ENCODE results near the gene MYH7.

Gene MYH7

GRCh38 chr14:23447361-23448350, 12.2 kb upstream of the MYH7 start:
- DNase-seq (ENCODE audit: low spot score), result no peak

DNA sequence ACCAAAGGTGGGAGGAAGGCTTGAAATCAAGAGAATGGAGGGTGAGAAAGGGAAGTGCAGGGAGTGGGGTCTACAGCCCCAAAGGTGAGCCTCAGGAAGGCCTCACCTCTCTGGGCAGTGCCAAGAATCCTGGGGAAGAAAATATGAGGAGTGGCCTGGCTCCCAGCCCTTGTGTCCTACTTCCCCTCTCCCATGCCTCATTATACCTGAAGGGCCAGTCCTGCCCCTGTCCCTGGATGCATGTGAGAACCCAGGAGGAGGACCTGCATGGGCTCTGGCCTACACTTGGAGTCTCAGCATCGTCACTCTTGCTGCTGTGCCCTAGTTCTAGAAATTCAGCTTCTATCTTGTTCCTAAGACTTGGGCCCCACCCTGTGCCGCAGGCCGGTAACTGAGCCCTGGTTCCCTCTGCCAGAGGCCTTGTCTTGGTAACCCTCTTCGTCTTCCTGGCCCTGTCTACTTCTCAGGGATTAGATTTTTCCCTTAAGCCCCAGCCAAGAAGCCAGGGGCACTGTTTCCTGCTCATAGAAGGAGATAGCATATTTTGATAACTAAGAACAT, 10.9 kb upstream of the MYH7 start:
- DNase-seq (ENCODE audit: low spot score), result no peak

DNA sequence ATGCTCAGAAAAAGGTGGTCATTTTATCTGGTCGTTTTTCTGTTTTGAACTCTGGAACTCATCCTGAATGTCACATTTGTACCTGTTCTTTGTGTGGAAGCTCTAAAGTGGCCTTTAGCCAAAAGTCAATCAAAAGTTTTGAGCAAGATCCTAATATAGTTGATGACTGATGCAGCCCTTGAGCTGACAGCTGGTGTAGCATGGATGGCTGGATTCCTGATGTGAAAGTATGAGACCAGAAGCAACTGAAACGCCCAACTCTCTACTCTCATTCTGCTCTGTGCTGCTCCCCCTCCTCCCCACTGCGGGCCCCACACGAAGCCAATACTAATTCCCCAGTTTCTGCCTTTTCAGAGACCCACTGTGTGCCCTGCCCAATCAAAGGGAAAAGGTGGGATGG, 10.3 kb upstream of the MYH7 start:
- no peak for DNase-seq (ENCODE audit: low spot score)

- DNase-seq (ENCODE audit: low spot score), result no peak
Observed at GRCh38 chr14:23444314-23444713, 8.9 kb upstream of the MYH7 start.

GRCh38 chr14:23443881-23444280, 8.4 kb upstream of the MYH7 start:
- no peak for DNase-seq (ENCODE audit: low spot score)

DNA sequence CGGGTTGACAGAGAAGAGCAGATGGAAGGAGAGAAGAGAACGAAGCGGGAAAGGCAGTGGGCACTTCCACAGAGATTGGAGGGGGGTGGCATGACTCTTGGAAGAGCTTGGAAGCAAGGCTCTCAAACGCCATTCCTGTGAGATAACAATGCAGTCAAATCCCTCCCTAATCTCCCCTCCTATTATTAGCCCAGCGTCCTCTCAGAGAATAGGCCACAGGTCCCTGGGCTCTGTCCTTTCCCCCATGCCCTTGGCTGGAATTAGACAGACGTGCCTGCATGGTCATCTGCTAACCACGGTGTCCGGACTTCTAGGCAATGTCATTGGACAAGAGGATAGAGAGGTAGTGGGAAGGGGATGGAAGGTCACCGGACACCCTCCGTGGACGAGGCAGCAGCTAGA, 8.0 kb upstream of the MYH7 start:
- DNase-seq (ENCODE audit: low spot score), result no peak

DNA sequence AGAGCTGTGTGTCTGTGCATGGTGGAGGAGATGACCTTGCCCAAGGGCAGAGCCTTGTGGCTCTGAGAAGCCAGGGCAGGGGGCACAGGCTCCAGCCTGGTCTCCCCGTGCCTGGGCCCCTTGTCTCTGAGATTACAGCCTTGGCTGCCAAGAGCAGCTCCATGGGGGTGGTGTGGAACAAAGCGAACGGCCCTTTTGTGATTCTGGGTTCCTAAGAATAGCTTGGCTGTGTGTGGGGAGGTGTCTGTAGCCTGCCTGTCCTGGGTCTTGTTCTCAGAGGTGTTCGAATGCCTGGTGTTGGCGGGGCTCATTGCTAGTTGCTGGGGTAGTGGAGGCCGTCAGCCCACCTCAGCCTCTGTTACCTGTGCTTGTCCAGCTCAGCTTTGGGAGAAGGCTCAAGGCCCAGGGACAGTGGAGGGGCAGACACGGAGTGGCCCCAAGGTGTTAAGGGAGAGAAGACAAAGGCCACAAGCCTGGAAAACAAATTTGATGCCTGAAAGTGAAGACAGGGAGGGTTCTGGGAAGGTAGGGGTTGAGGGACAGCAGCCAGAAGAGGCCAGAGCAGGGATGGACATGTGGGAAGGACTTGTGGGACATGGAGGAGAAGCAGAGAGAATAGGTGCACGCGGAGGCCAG, 7.4 kb upstream of the MYH7 start:
- DNase-seq (ENCODE audit: low spot score), result no peak

- no peak for DNase-seq (ENCODE audit: low spot score)
Observed at GRCh38 chr14:23441076-23441475, 5.6 kb upstream of the MYH7 start.

- DNase-seq (ENCODE audit: low spot score), result no peak
Observed at GRCh38 chr14:23439107-23439835, 3.8 kb upstream of the MYH7 start.

DNA sequence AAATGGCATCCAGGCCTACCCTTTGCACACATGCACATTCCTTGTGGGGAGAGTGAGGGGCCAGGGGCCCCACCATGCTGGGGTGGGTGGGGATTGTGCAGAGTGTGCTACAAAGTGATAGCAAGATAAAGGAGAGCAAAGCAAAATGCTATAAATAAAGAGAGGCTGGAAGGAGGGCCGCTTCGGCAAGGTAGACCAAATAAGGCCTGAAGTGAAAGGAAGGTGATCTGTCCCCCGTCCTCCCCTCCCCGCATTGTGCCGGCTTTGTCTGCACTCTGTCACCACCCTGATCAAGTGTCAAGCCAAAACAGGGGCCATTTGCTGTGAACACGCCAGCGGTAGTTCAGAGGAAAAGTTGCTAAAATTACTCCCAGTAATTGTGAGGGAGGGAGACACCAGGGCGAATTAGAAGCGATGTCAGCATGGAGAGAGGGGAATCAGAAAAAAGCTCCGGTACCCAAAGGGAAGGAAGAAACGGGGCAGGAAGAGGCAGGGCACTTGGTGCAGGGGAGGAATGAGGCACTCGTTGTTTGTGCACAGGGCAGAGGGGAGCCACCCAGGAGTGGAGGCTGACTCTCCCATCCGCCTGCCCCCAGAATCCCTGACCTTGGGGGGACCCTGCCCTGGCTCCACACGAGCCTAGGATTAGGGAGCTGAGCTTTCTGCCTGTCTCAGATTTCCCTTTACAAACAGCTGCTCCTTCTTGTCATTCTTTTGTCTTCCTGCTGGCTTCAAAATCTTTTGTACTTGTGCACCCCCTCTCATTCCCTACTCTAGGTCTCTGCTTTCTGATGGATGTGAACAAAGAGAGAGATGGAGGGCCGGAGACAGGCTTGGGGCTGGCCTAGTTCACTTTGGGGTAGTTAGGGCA, 2.9 kb upstream of the MYH7 start:
- DNase-seq (ENCODE audit: low spot score), result no peak

GRCh38 chr14:23437133-23438100, 2.0 kb upstream of the MYH7 start:
- no peak for DNase-seq (ENCODE audit: low spot score)

DNA sequence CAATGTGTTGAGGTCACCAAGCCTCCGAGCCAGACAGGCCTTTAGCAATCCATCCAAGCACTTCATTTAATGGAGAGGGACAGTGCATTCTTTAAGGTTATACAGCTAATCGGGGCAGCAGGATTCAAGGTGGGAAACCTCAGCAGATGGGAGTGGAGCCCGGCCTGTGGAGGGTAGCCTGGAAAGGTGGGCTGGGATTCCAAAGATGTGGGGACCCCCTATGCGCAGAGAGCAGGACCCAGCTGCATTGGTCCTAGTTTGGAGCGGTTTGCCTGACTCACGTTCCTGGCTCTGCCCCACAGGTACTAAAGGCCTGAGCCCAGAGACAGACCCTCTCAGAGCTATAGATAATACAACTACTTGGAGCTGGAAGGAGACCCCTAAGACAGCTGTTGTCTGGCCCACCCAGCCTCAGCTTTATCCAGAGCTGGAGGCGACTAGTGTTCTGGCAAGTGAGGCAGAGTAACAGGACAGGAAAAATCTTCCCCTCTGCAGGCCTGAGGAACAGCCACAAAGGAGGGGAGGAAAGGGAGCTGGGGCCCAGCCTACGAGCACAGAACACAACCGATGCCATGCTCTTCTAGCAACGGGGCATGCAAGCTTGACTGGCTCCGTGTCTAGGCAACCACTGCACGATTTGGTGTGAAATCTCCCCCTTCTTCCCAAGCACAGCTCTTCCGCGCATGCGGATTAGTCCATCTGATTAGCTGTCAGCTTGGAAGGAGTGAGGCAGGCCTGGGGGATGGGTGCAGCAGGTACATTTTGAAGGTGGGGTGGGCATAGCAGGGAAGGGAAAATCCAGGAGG, 1.1 kb upstream of the MYH7 start:
- DNase-seq (ENCODE audit: low spot score), result no peak

DNA sequence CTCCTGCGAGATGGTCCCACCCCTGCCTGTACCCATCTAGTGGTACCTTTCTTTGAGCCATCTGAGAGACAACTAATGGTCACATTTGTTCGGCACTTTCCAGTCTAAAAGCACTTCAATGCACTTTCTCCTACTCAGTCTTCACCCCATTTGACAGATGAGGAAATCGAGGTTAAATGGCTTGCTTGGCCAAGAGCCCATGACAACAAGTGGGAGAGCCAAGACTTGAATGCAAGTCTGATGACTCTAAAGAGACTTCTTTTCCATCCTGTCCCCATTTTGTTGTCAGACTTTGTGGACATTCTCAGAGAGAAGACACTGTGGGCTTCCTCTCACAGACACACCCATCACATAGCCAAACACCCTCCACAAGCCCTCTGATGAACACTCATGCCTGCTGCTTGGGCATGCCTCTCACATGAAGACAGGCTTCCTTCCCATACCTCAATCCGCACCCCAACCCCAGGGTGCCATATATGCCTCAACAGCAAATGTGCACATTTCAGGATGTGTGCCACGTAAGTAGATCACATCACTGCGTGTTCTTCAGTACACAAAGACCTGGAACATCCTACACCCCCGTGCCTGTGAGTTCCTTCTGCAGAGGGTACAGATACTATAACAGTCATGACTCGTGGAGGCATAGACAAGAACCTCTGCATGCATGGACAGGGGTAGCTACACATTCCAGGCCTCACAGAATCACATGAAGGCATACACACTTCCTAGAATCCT, 805 bp downstream of the MYH7 start:
- no peak for DNase-seq (ENCODE audit: low spot score)

- DNase-seq (ENCODE audit: low spot score), result no peak
Observed at GRCh38 chr14:23433457-23433856, 2.0 kb downstream of the MYH7 start.

- no peak for DNase-seq (ENCODE audit: low spot score)
Observed at GRCh38 chr14:23432946-23433345, 2.5 kb downstream of the MYH7 start.

DNA sequence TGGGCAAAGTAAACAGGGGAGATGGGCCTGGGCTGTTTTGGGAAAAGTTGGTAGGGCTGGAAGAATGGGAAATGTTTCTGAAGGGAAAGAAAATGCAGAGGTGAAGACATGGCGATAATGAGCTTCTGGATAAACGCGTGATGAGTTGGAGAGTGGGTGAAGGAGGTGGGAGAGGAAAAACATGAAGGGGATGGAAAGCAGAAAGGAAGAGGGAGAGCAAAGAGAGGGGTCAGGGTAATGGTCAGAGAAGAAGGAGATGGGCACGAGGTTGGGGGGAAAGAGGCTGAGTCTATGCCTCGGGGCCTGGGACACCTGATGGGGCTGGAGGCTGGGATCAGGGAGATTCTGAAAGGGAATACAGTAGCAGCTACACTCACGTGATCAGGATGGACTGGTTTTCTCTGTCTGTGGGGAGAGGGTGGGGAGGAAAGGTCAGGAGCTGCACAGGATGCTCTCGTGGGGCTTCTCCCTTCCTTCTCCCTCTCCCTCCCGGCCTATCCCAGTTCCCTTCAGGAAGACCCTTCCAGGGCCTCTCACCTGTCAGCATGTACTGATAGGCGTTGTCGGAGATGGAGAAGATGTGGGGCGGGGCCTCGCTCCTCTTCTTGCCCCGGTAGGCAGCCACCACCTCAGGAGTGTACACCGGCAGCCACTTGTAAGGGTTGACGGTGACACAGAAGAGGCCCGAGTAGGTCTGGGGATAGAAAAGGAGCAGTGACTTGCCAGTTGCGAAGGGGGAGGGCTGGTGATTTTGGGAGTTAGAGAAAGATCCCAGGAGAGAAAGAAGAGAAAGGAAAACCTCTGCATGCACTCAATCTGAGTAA, 3.1 kb downstream of the MYH7 start:
- no peak for DNase-seq (ENCODE audit: low spot score)

- no peak for DNase-seq (ENCODE audit: low spot score)
Observed at GRCh38 chr14:23431486-23431885, 4.0 kb downstream of the MYH7 start.

- DNase-seq (ENCODE audit: low spot score), result no peak
Observed at GRCh38 chr14:23430723-23431085, 4.8 kb downstream of the MYH7 start.

Measured in NAMALWA (cell line).